ENCODE measurements around the gene LRIG2. TPM values are rescaled to one million over a fixed set of nuclear protein-coding genes. Genes with fewer than 3 reads are reported as not detected.

The LRIG2 gene
- total and polyA plus RNA-seq, 2 experiments from 2014 or later, result 10.0 to 40.4 TPM

DNA sequence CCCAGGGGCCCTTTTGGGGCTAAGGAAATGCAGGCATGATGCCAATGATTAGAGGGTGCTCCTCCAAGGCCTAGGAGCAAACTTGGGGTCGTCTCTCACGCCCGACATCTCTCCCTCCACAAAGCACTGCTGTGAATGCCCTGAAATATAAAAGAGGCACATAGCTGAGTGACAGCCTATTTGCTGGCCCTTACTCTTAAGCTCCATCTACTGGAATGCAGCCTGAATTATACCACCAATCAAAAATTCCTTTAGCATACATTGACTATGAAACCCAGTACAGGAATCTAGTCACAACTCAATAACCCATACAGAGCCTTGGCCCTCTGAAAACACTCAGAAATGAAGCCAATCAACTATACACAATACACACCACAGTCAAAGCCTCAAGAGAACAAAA, 105.5 kb downstream of the LRIG2 start:
- H2AFZ ChIP-seq, result no peak overlapping the region
- H3K79me2 ChIP-seq (replicated peaks; ENCODE audit: insufficient read depth), result no peaks in the 10 kb centered on the region
- Mint-ChIP-seq H3K4me1 (no peaks in the 10 kb centered on the region), H3K36me3 (ENCODE audit: low read depth) (peaks cover 7% of the 10 kb centered on the region), H3K27ac (no peak overlapping the region), H3K9me3 (peaks cover 7% of the 10 kb centered on the region), H3K4me3 (no peak overlapping the region), H3K27me3 (ENCODE audit: insufficient read depth, low read depth, poor library complexity) (no peaks in the 10 kb centered on the region)
- ATAC-seq (no peak; the same call in 2 of the 3 replicates), DNase-seq (ENCODE audit: low spot score) (no peak)
- no peak overlapping the region for H3K27ac ChIP-seq (ENCODE audit: low read depth)
- H3K9me2 ChIP-seq (ENCODE audit: insufficient read depth), result peaks cover 3% of the 10 kb centered on the region; the same call in 1 of the 2 replicates
- H3K27me3 ChIP-seq (ENCODE audit: insufficient read depth), result no peaks in the 10 kb centered on the region
- no peaks in the 10 kb centered on the region for H3F3A ChIP-seq (replicated peaks; ENCODE audit: low read depth)
- H3K4me1 ChIP-seq (ENCODE audit: insufficient read depth), result no peaks in the 10 kb centered on the region
- H3K4me3 ChIP-seq, result no peak overlapping the region
- TF ChIP-seq, protein P1, sequence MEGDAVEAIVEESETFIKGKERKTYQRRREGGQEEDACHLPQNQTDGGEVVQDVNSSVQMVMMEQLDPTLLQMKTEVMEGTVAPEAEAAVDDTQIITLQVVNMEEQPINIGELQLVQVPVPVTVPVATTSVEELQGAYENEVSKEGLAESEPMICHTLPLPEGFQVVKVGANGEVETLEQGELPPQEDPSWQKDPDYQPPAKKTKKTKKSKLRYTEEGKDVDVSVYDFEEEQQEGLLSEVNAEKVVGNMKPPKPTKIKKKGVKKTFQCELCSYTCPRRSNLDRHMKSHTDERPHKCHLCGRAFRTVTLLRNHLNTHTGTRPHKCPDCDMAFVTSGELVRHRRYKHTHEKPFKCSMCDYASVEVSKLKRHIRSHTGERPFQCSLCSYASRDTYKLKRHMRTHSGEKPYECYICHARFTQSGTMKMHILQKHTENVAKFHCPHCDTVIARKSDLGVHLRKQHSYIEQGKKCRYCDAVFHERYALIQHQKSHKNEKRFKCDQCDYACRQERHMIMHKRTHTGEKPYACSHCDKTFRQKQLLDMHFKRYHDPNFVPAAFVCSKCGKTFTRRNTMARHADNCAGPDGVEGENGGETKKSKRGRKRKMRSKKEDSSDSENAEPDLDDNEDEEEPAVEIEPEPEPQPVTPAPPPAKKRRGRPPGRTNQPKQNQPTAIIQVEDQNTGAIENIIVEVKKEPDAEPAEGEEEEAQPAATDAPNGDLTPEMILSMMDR (conservative IDR thresholded peaks at IDR 0.05; ENCODE audit: low read depth in 2 of 2), result peak in 1 of 2 experiments; percentile 36; a peak in 2 of 4 replicates
- no peak for TF ChIP-seq CREB1 (CRISPR knock-in tag; IDR thresholded peaks at IDR 0.05; ENCODE audit: low read depth)
- H4K20me1 ChIP-seq (replicated peaks; ENCODE audit: insufficient read depth), result no peaks in the 10 kb centered on the region
- no peak overlapping the region for H3K4me2 ChIP-seq
- H3K36me3 ChIP-seq (ENCODE audit: insufficient read depth), result peaks cover 4% of the 10 kb centered on the region

Other genes starting within 250 kb of the LRIG2 start
- 559 and 593 TPM in 2 replicates for gene SLC16A1, start 117.0 kb upstream of the LRIG2 start, total RNA-seq (2014; rRNA removed; shearing (Covaris generic))
- gene SLC16A1, start 117.0 kb upstream of the LRIG2 start, polyA plus RNA-seq (2016; fragmentation: Nextera tagmentation; extraction: Ambion mirVana), result 218 and 231 TPM in 2 replicates